Measurements from ENCODE around the gene SMOC1. TPM values are rescaled to one million over a fixed set of nuclear protein-coding genes. Genes with fewer than 3 reads are reported as not detected.
A peak's percentile ranks its signal among the peaks of the same experiment; 100 is the strongest.

The SMOC1 gene
- total RNA-seq, 1 donor from 2014 or later: 89.3 TPM

DNA sequence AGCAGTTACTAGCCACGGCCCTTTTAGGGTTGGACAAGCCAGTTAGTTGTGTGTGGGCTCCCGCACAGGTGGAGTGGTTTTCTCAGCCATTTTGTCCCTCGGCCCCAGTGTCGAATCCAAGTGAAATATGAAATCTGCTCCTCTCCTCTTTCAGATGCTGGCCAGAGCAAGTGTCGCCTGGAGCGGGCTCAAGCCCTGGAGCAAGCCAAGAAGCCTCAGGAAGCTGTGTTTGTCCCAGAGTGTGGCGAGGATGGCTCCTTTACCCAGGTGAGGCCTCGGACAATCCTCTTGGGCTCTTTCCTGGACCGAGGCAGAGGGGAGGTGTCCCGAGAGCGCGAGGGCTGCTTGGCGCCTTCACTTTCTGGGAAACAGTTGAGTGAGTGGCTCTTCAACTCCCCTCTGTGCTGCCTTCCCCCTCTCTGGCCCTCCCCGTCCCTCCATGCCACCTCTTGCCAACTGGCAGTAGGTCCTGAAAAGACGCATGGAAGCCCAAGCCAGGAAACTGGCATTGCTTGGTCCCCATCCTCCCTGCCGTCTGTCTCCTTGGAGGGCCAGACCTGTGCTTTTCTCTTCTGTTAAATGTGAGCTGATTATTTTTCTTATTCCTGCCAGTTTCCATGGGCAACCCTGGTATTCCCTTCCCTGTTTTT lies 74.2 kb downstream of the SMOC1 start:
- Histone ChIP-seq H3K27ac (peak overlapping the region; percentile 46), H2AFZ (replicated peaks) (no peak overlapping the region), H3K4me2 (no peak overlapping the region), H4K20me1 (ENCODE audit: low read depth) (peaks cover 94% of the 10 kb centered on the region), H3K4me1 (peaks cover 25% of the 10 kb centered on the region), H3K36me3 (peaks cover 10% of the 10 kb centered on the region), H3F3A (ENCODE audit: low read depth) (peaks cover 24% of the 10 kb centered on the region), H3K9ac (no peak overlapping the region), H3K9me3 (ENCODE audit: low read depth) (no peaks in the 10 kb centered on the region), H3K79me2 (ENCODE audit: low read depth) (peaks cover 57% of the 10 kb centered on the region), H3K4me3 (no peak overlapping the region), H3K27me3 (no peaks in the 10 kb centered on the region)
- Mint-ChIP-seq H3K27me3 (ENCODE audit: insufficient read depth, low read depth) (peaks cover 3% of the 10 kb centered on the region), H3K4me1 (peaks cover 29% of the 10 kb centered on the region), H3K36me3 (no peaks in the 10 kb centered on the region), H3K27ac (peak overlapping the region; percentile 24), H3K9me3 (peaks cover 4% of the 10 kb centered on the region), H3K4me3 (no peak overlapping the region)
- TF ChIP-seq, protein P1, sequence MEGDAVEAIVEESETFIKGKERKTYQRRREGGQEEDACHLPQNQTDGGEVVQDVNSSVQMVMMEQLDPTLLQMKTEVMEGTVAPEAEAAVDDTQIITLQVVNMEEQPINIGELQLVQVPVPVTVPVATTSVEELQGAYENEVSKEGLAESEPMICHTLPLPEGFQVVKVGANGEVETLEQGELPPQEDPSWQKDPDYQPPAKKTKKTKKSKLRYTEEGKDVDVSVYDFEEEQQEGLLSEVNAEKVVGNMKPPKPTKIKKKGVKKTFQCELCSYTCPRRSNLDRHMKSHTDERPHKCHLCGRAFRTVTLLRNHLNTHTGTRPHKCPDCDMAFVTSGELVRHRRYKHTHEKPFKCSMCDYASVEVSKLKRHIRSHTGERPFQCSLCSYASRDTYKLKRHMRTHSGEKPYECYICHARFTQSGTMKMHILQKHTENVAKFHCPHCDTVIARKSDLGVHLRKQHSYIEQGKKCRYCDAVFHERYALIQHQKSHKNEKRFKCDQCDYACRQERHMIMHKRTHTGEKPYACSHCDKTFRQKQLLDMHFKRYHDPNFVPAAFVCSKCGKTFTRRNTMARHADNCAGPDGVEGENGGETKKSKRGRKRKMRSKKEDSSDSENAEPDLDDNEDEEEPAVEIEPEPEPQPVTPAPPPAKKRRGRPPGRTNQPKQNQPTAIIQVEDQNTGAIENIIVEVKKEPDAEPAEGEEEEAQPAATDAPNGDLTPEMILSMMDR (IDR thresholded peaks at IDR 0.05): no peak
- TF ChIP-seq EZH2phosphoT487 (IDR thresholded peaks at IDR 0.05) (no peak), EZH2 (IDR thresholded peaks at IDR 0.05) (no peak)
- no peak for DNase-seq (ENCODE audit: low spot score)

DNA sequence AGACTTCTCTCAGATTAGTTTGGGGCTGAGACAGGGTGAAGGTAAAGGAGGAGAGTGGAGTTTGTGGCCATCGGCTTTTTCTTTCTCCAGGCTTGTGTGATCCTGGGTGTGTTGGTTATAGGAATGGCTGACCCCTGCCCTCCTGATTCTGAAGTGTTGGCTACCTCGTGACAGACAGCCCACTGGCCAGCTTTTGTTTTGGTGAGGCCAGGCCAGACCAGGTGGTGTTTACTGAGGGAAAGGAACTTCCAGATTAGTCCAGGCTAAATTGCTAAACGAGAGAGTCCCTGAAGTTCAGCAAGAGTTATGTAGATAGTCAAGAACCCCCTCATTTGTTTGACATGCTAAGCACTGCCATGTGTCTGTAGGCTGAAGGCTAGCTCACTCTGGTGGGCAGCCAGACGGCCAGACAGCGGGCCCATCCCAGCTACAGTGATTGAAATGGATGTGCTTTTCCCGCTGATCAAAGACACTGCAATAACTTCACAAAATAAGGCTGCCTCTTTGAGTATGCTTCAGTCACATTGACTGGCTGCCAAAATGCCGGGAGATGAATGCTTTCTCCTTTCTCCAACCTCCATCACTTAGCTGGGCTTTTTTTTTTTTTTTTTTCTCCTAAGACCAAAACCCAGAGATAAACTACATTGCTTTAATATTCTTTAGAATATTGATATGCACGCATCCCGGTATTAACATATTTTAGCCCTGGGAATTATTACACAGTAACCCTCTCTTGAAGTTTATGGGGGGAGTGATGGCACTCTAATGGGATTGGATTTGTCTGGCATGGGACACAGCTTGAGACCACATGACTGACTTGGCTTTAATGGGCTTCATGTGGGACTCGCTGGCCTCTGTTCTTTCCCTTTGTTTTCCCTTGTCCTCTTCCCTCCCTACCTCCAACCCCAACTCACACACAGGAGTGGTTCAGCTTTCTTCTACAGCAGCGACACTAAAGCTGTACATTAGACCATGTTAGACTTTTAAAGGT lies 76.9 kb downstream of the SMOC1 start:
- Mint-ChIP-seq H3K9me3 (no peaks in the 10 kb centered on the region), H3K27ac (no peak overlapping the region), H3K36me3 (no peaks in the 10 kb centered on the region), H3K27me3 (ENCODE audit: insufficient read depth, low read depth) (peaks cover 2% of the 10 kb centered on the region), H3K4me3 (no peak overlapping the region), H3K4me1 (peaks cover 24% of the 10 kb centered on the region)
- Histone ChIP-seq H4K20me1 (ENCODE audit: low read depth) (peaks cover 83% of the 10 kb centered on the region), H2AFZ (replicated peaks) (no peak overlapping the region), H3K4me1 (peaks cover 33% of the 10 kb centered on the region), H3K79me2 (ENCODE audit: low read depth) (peaks cover 56% of the 10 kb centered on the region), H3K4me2 (peak overlapping the region; percentile 31), H3K4me3 (no peak overlapping the region), H3K27ac (peak overlapping the region; percentile 50), H3F3A (ENCODE audit: low read depth) (peaks cover 24% of the 10 kb centered on the region), H3K9ac (no peak overlapping the region), H3K27me3 (no peaks in the 10 kb centered on the region), H3K9me3 (ENCODE audit: low read depth) (no peaks in the 10 kb centered on the region), H3K36me3 (peaks cover 22% of the 10 kb centered on the region)
- DNase-seq (ENCODE audit: low spot score): no peak
- TF ChIP-seq EZH2 (IDR thresholded peaks at IDR 0.05) (no peak), EZH2phosphoT487 (IDR thresholded peaks at IDR 0.05) (no peak)
- TF ChIP-seq, protein P1 (IDR thresholded peaks at IDR 0.05): no peak

DNA sequence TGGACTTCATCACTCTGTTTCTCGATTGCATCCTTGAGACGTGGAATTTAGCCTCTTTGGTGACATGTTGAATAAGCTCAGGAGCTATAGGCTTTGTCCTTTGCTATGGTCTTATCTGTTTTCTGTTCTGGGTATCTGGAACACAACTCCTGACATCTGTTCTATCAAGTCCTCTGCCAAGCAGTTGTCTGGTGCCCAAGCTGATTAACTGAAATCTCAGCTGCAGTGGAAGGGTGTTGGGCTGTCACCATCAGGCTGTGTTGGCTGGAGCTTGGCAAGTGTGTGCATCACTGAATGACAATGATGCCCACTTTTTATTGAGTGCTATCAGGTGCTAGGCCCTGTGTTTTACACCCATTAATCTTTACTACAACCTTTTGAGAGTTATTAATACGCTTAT lies 77.8 kb downstream of the SMOC1 start:
- TF ChIP-seq EZH2 (IDR thresholded peaks at IDR 0.05) (no peak), EZH2phosphoT487 (IDR thresholded peaks at IDR 0.05) (no peak)
- TF ChIP-seq, protein P1 (IDR thresholded peaks at IDR 0.05): no peak

More for the DNA sequence above, 77.8 kb downstream of the SMOC1 start:
- Mint-ChIP-seq H3K27me3 (ENCODE audit: insufficient read depth, low read depth) (peaks cover 2% of the 10 kb centered on the region), H3K4me1 (peaks cover 24% of the 10 kb centered on the region), H3K27ac (no peak overlapping the region), H3K9me3 (no peaks in the 10 kb centered on the region), H3K36me3 (peaks cover 2% of the 10 kb centered on the region), H3K4me3 (no peak overlapping the region)
- H2AFZ ChIP-seq (replicated peaks): no peak overlapping the region
- H3K9ac ChIP-seq: no peak overlapping the region
- peaks cover 28% of the 10 kb centered on the region for H3K36me3 ChIP-seq
- H3K9me3 ChIP-seq (ENCODE audit: low read depth): no peaks in the 10 kb centered on the region
- peaks cover 55% of the 10 kb centered on the region for H3K79me2 ChIP-seq (ENCODE audit: low read depth)
- DNase-seq (ENCODE audit: low spot score): no peak
- peak overlapping the region; percentile 31 for H3K4me2 ChIP-seq
- H3F3A ChIP-seq (ENCODE audit: low read depth): peaks cover 24% of the 10 kb centered on the region
- no peak overlapping the region for H3K27ac ChIP-seq
- peaks cover 75% of the 10 kb centered on the region for H4K20me1 ChIP-seq (ENCODE audit: low read depth)
- H3K4me3 ChIP-seq: no peak overlapping the region
- peaks cover 33% of the 10 kb centered on the region for H3K4me1 ChIP-seq
- no peaks in the 10 kb centered on the region for H3K27me3 ChIP-seq
